ENCODE data around the gene COL18A1. TPM values are rescaled to one million over a fixed set of nuclear protein-coding genes. Genes with fewer than 3 reads are reported as not detected.

The COL18A1 gene
- total RNA-seq, 1 experiment from 2014 or later, result 676 TPM

GRCh38 chr21:45458281-45459170 lies 53.6 kb downstream of the COL18A1 start:
- in situ Hi-C loops (cut with HindIII; ENCODE audit: low pct_unique_long_range_greater_than_20kb, low sequenced_read_pairs), result no loop called here
- ChIA-PET POLR2A (no interaction called here), CTCF (no interaction called here)
- peak; percentile 28; the same call in 1 of the 2 replicates for ATAC-seq
- TF ChIP-seq REST (IDR thresholded peaks at IDR 0.05; ENCODE audit: insufficient read depth in 1 of 2, low read depth in 2 of 2, low read length in 1 of 2), result no peak
- TF ChIP-seq CTCF (IDR thresholded peaks at IDR 0.05), result no peak
- TF ChIP-seq SIN3A (IDR thresholded peaks at IDR 0.05; ENCODE audit: borderline replicate concordance, insufficient read depth, low read depth, low read length), result no peak
- no peak for TF ChIP-seq POLR2AphosphoS5 (IDR thresholded peaks at IDR 0.05; ENCODE audit: low read depth, low read length)
- Histone ChIP-seq H3K4me3 (ENCODE audit: low read depth in 2 of 2, low read length in 2 of 2) (no peak overlapping the region), H3K9me3 (ENCODE audit: control insufficient read depth, insufficient read depth, low read depth, low read length) (no peaks in the 10 kb centered on the region), H3K4me1 (ENCODE audit: control insufficient read depth, insufficient read depth, low read length) (peaks cover 90% of the 10 kb centered on the region), H3K27me3 (ENCODE audit: control insufficient read depth, insufficient read depth, low read length) (no peaks in the 10 kb centered on the region), H3K36me3 (ENCODE audit: control insufficient read depth, insufficient read depth, low read length) (no peaks in the 10 kb centered on the region), H3K27ac (ENCODE audit: low read length) (peak overlapping the region; percentile 84)
- BruUV-seq (replicated peaks), result no TSS peak
- DNase-seq (ENCODE audit: low read depth, low spot score), result no peak
- intact Hi-C loops (cut with micrococcal nuclease; ENCODE audit: unreplicated experiment), result no loop called here

GRCh38 chr21:45459171-45460010 lies 54.4 kb downstream of the COL18A1 start:
- TF ChIP-seq TCF7L2 (IDR thresholded peaks at IDR 0.05; ENCODE audit: low read depth, low read length) (no peak), SIN3A (IDR thresholded peaks at IDR 0.05; ENCODE audit: borderline replicate concordance, insufficient read depth, low read depth, low read length) (no peak), CTCF (IDR thresholded peaks at IDR 0.05) (no peak), REST (IDR thresholded peaks at IDR 0.05; ENCODE audit: insufficient read depth in 1 of 2, low read depth in 2 of 2, low read length in 1 of 2) (no peak), POLR2AphosphoS5 (IDR thresholded peaks at IDR 0.05; ENCODE audit: low read depth, low read length) (no peak)
- DNase-seq (ENCODE audit: low read depth, low spot score) (no peak), ATAC-seq (no peak)
- intact Hi-C loops (cut with micrococcal nuclease; ENCODE audit: unreplicated experiment), result loop anchor here (10.0 kb wide), 1 partner anchor 45 kb away; no protein-coding TSS in a partner anchor
- peak overlapping the region; percentile 84 for H3K27ac ChIP-seq (ENCODE audit: low read length)
- no peak overlapping the region for H3K4me3 ChIP-seq (ENCODE audit: low read depth in 2 of 2, low read length in 2 of 2)
- BruUV-seq (replicated peaks), result no TSS peak
- ChIA-PET POLR2A (no interaction called here), CTCF (no interaction called here)
- peaks cover 88% of the 10 kb centered on the region for H3K4me1 ChIP-seq (ENCODE audit: control insufficient read depth, insufficient read depth, low read length)
- no peaks in the 10 kb centered on the region for H3K36me3 ChIP-seq (ENCODE audit: control insufficient read depth, insufficient read depth, low read length)
- H3K9me3 ChIP-seq (ENCODE audit: control insufficient read depth, insufficient read depth, low read depth, low read length), result no peaks in the 10 kb centered on the region
- H3K27me3 ChIP-seq (ENCODE audit: control insufficient read depth, insufficient read depth, low read length), result no peaks in the 10 kb centered on the region
- in situ Hi-C loops (cut with HindIII; ENCODE audit: low pct_unique_long_range_greater_than_20kb, low sequenced_read_pairs), result no loop called here

All from Panc1 (cell line).